ENCODE measurements around the gene C1QTNF7.
A peak's percentile ranks its signal among the peaks of the same experiment; 100 is the strongest.

Gene C1QTNF7

GRCh38 chr4:15458616-15459015, 30.8 kb downstream of the C1QTNF7 start:
- DNase-seq, result no peak

GRCh38 chr4:15459706-15460105, 31.9 kb downstream of the C1QTNF7 start:
- no peak for DNase-seq

GRCh38 chr4:15466596-15466995, 38.8 kb downstream of the C1QTNF7 start:
- DNase-seq, result no peak

- peak; percentile 16 for DNase-seq
Measured at GRCh38 chr4:15469402-15470127, 41.7 kb downstream of the C1QTNF7 start, which contains the start of gene CC2D2A. TSS of gene CC2D2A (plus strand) at chr4:15469882. CDS start at chr4:15475933, 6,051 bp downstream.

GRCh38 chr4:15470128-15470475, 42.3 kb downstream of the C1QTNF7 start:
- no peak for DNase-seq

- no peak for DNase-seq
Measured at GRCh38 chr4:15476396-15476795, 48.6 kb downstream of the C1QTNF7 start.

- no peak for DNase-seq
Measured at GRCh38 chr4:15478724-15479088, 50.9 kb downstream of the C1QTNF7 start.

GRCh38 chr4:15479089-15479912, 51.5 kb downstream of the C1QTNF7 start:
- peak; percentile 40 for DNase-seq

GRCh38 chr4:15479913-15480185, 52.0 kb downstream of the C1QTNF7 start:
- no peak for DNase-seq

GRCh38 chr4:15481961-15482745, 54.3 kb downstream of the C1QTNF7 start:
- DNase-seq, result no peak

- no peak for DNase-seq
Measured at GRCh38 chr4:15482842-15483241, 55.0 kb downstream of the C1QTNF7 start.

- no peak for DNase-seq
Measured at GRCh38 chr4:15488136-15488535, 60.3 kb downstream of the C1QTNF7 start.

GRCh38 chr4:15488658-15489470, 61.0 kb downstream of the C1QTNF7 start:
- DNase-seq, result no peak

GRCh38 chr4:15489551-15489950, 61.7 kb downstream of the C1QTNF7 start:
- no peak for DNase-seq

- no peak for DNase-seq
Measured at GRCh38 chr4:15493411-15493810, 65.6 kb downstream of the C1QTNF7 start.

GRCh38 chr4:15495621-15496020, 67.8 kb downstream of the C1QTNF7 start:
- DNase-seq, result peak; percentile 19

All from inflammatory macrophage treated with lipopolysaccharide for 4 hours (primary cell).